Left ventricle myocardium inferior (tissue), 1 donor: ENCODE measurements around the gene CTSL. TPM values are rescaled to one million over a fixed set of nuclear protein-coding genes. Genes with fewer than 3 reads are reported as not detected.
"Not testable (repeated sequence)": the region's sequence is repeated elsewhere in the genome, so short reads cannot be mapped to it uniquely, and the experiment has no call there.

Experiments used
- DNase-seq: peaks from one replicate; pipeline ENCODE4 v3.0.0-alpha.2; 2020
- H3K27ac ChIP-seq: fragments of 200-600 bp; replicated peaks from 2 replicates; pipeline ENCODE4 v1.8.0; 2021
- H3K27me3 ChIP-seq: fragments of 200-600 bp; 2 replicates; pipeline ENCODE4 v1.8.0; 2021; ENCODE audit warnings: low read depth
- H3K36me3 ChIP-seq: fragments of 200-600 bp; 2 replicates; pipeline ENCODE4 v1.8.0; 2021
- H3K4me1 ChIP-seq: fragments of 200-600 bp; 2 replicates; pipeline ENCODE4 v1.8.0; 2021
- H3K4me3 ChIP-seq: fragments of 200-600 bp; 2 replicates; pipeline ENCODE4 v1.8.0; 2021; ENCODE audit warnings: mild to moderate bottlenecking, moderate library complexity
- H3K9me3 ChIP-seq: fragments of 200-600 bp; replicated peaks from 2 replicates; pipeline ENCODE4 v1.8.0; 2021
- intact Hi-C: fragments of 100-400 bp; cut with micrococcal nuclease; formaldehyde crosslinking; loops from one replicate; pipeline ENCODE4 v1.11.0; 2022
- total RNA-seq: library from RNA; stranded (reverse); fragmentation: NEBNext Ultra II Directional; extraction: Animal tissue kit (Norgen Biotek cat#: 25700); gene quantifications from one replicate; pipeline ENCODE4 v1.2.1, GENCODE V29; 2021
- TF ChIP-seq, protein P1 (sequence below): fragments of 200-600 bp; IDR thresholded peaks from 2 replicates; pipeline ENCODE4 v1.8.0; 2021; ENCODE audit warnings: antibody characterized with exemption, mild to moderate bottlenecking, borderline replicate concordance
- donor health status: DM: no; HTN: yes; CAD: no; lungs with severe emphysema.

The CTSL gene
- total RNA-seq, 1 donor from 2014 or later: 116 TPM

DNA sequence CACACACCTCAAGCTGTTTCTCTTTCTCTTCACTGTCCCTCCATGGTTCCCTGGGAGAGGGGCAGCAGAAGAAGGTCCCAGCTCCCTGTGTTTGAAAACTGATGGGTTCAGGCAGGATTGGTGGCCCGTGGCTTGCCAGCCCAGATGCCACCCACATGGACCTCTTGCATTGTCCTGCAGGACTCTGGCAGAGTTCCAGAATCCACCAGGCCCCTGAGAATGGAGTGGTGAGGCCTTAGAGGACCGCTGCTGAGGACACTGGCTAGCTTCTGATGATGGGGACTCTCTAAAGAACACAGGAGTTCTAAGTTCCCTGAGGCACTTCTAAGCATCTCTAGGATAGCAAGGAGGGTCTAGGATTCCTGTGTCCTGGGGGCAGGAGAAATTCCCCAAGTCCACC lies 24.8 kb downstream of the CTSL start:
- intact Hi-C loops: no loop called here
- TF ChIP-seq, protein P1, sequence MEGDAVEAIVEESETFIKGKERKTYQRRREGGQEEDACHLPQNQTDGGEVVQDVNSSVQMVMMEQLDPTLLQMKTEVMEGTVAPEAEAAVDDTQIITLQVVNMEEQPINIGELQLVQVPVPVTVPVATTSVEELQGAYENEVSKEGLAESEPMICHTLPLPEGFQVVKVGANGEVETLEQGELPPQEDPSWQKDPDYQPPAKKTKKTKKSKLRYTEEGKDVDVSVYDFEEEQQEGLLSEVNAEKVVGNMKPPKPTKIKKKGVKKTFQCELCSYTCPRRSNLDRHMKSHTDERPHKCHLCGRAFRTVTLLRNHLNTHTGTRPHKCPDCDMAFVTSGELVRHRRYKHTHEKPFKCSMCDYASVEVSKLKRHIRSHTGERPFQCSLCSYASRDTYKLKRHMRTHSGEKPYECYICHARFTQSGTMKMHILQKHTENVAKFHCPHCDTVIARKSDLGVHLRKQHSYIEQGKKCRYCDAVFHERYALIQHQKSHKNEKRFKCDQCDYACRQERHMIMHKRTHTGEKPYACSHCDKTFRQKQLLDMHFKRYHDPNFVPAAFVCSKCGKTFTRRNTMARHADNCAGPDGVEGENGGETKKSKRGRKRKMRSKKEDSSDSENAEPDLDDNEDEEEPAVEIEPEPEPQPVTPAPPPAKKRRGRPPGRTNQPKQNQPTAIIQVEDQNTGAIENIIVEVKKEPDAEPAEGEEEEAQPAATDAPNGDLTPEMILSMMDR: no peak
- H3K36me3 ChIP-seq: no peaks in the 10 kb centered on the region
- H3K27ac ChIP-seq: no peak overlapping the region
- H3K27me3 ChIP-seq: peaks cover 7% of the 10 kb centered on the region
- no peak overlapping the region for H3K4me3 ChIP-seq
- H3K4me1 ChIP-seq: peaks cover 6% of the 10 kb centered on the region
- peaks cover 13% of the 10 kb centered on the region for H3K9me3 ChIP-seq
- no peak for DNase-seq

DNA sequence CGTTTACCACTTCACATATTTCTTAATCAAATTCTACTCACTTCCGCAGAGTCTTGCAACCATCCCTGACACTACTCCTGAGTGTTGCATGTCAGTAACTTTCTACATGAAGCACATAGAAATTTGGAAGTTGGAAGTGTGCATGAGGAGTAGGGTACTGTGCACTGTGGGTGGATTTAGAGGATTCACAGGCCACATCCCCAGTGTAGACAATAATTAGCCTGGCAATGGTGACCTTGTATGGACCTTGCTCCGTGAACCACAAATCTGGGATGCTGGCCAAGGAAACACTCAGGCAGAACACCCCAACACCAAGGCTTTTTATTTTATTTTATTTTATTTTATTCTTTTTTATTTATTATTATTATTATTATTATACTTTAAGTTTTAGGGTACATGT lies 25.5 kb downstream of the CTSL start:
- H3K4me1 ChIP-seq: peaks cover 6% of the 10 kb centered on the region
- no peak overlapping the region for H3K27ac ChIP-seq
- H3K9me3 ChIP-seq: peaks cover 13% of the 10 kb centered on the region
- H3K4me3 ChIP-seq: no peak overlapping the region
- peaks cover 7% of the 10 kb centered on the region for H3K27me3 ChIP-seq
- TF ChIP-seq, protein P1: no peak
- H3K36me3 ChIP-seq: no peaks in the 10 kb centered on the region
- no peak for DNase-seq
- intact Hi-C loops: no loop called here

DNA sequence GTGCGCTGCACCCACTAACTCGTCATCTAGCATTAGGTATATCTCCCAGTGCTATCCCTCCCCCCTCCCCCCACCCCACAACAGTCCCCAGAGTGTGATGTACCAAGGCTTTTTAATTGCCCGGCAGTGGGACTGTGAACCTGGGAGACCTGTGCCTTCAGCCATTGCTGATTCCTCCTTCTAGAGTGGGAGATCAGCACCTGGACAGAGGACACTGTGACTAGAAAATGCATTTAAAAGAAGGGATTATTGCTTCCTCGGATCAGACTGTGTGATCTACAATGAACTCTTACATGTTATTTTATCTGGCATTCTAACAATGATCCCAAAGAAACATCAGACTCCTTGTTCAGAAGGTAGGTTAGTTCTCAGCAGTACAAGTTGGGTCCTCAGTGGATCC lies 25.9 kb downstream of the CTSL start:
- no peak for DNase-seq
- no peaks in the 10 kb centered on the region for H3K36me3 ChIP-seq
- H3K27ac ChIP-seq: no peak overlapping the region
- H3K4me3 ChIP-seq: no peak overlapping the region
- peaks cover 7% of the 10 kb centered on the region for H3K27me3 ChIP-seq
- intact Hi-C loops: no loop called here
- TF ChIP-seq, protein P1: no peak
- peaks cover 6% of the 10 kb centered on the region for H3K4me1 ChIP-seq
- peaks cover 13% of the 10 kb centered on the region for H3K9me3 ChIP-seq

DNA sequence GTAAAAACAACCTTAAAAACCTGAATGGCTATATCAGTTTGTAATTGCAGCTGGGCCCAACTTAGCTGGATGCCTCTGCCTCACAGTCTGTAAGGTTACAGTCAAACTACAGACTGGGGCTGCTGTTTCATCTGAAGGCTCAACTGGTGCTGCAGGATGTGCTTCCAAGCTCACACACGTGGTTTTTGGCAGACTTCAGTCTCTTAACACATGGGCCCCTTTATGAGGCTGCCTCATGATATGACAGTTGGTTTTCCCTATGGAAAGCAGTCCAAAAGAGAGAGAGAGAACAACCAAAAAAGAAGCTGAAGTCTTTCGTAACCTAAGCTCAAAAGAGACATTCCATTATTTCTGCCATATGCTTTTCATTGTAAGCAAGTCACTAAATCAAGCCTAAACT lies 27.4 kb downstream of the CTSL start:
- intact Hi-C loops: no loop called here
- H3K4me3 ChIP-seq: no peak overlapping the region
- peaks cover 6% of the 10 kb centered on the region for H3K4me1 ChIP-seq
- TF ChIP-seq, protein P1: no peak
- H3K36me3 ChIP-seq: no peaks in the 10 kb centered on the region
- H3K9me3 ChIP-seq: peaks cover 13% of the 10 kb centered on the region
- DNase-seq: no peak
- H3K27me3 ChIP-seq: no peaks in the 10 kb centered on the region
- no peak overlapping the region for H3K27ac ChIP-seq

DNA sequence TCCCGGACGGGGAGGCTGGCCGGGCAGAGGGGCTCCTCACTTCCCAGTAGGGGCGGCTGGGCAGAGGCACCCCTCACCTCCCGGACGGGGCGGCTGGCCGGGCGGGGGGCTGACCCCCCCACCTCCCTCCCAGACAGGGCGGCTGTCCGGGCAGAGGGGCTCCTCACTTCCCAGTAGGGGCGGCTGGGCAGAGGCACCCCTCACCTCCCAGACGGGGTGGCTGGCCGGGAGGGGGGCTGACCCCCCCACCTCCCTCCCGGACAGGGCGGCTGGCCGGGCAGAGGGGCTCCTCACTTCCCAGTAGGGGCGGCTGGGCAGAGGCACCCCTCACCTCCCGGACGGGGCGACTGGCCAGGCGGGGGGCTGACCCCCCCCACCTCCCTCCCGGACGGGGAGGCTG lies 32.4 kb downstream of the CTSL start:
- H3K4me1 ChIP-seq, intact Hi-C loops, H3K27ac ChIP-seq, H3K36me3 ChIP-seq, H3K4me3 ChIP-seq, H3K27me3 ChIP-seq, DNase-seq: not testable (repeated sequence)
- peaks cover 19% of the 10 kb centered on the region for H3K9me3 ChIP-seq

DNA sequence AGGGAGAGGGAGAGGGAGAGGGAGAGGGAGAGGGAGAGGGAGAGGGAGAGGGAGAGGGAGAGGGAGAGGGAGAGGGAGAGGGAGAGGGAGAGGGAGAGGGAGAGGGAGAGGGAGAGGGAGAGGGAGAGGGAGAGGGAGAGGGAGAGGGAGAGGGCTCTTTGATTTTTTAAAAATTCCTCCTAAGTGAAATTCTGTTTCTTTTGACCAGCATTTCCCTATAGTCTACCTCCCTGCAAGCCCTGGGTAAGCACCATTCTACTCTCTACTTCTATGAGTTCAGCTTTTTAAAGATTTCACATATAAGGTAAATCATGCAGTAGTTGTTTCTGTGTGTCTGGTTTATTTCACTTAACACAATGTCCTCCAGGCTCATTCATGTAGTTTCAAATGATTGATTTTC lies 34.1 kb downstream of the CTSL start:
- H3K27me3 ChIP-seq, intact Hi-C loops, H3K4me1 ChIP-seq, H3K4me3 ChIP-seq, DNase-seq, H3K36me3 ChIP-seq, H3K9me3 ChIP-seq, H3K27ac ChIP-seq: not testable (repeated sequence)

DNA sequence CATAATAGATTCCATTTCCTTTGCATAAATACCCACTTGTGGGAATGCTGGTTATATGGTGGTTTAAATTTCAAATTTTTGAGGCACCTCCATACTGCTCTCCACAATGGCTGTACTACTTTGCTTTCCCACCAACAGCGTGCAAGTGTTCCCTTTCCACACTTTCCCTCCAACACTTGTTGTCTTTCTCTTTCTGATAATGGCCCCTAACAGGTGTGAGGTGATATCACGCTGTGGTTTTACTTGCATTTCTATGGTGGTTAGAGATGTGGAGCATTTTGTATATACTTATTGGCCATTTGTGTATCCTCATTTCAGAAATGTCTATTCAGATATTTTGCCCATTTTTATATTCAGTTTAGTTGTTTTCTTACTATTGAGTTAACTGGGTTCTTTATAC lies 34.6 kb downstream of the CTSL start:
- TF ChIP-seq, protein P1: no peak
- no peaks in the 10 kb centered on the region for H3K36me3 ChIP-seq
- peaks cover 4% of the 10 kb centered on the region for H3K27me3 ChIP-seq
- H3K27ac ChIP-seq: no peak overlapping the region
- peaks cover 9% of the 10 kb centered on the region for H3K9me3 ChIP-seq
- no peak for DNase-seq
- H3K4me1 ChIP-seq: no peaks in the 10 kb centered on the region
- intact Hi-C loops: no loop called here
- H3K4me3 ChIP-seq: no peak overlapping the region
